K562 (cell line): ENCODE measurements around the gene GRIN1. TPM values are rescaled to one million over a fixed set of nuclear protein-coding genes. Genes with fewer than 3 reads are reported as not detected.

Source experiments
- JUN ChIP-seq, 2 experiments: sonication (generic) in 1 of 2; formaldehyde crosslinking in 1 of 2; IDR thresholded peaks; 2 replicates each; pipeline versions ENCODE4 v1.6.1 to v1.8.0; 2012 to 2022; ENCODE audit warnings: borderline replicate concordance in 2 of 2, mild to moderate bottlenecking in 2 of 2, improper control_type of control experiment in 1 of 2, low read depth in 1 of 2, low read length in 1 of 2, missing genetic modification reagents in 1 of 2
- KHSRP ChIP-seq: fragments of 450-650 bp; IDR thresholded peaks from 2 replicates; pipeline ENCODE4 v1.6.1; 2017
- KLF6 ChIP-seq: fragments of 250-450 bp; sonication (Bioruptor Pico); IDR thresholded peaks from 2 replicates; pipeline ENCODE4 v1.4.0; 2020; ENCODE audit warnings: mild to moderate bottlenecking, moderate library complexity, borderline replicate concordance
- MAFK ChIP-seq: IDR thresholded peaks from 2 replicates; pipeline ENCODE4 v1.6.1; 2011; ENCODE audit warnings: low read length, improper control_type of control experiment
- NFATC3 ChIP-seq: fragments of 450-650 bp; IDR thresholded peaks from 2 replicates; pipeline ENCODE4 v1.6.1; 2017; ENCODE audit warnings: mild to moderate bottlenecking
- NR4A1 ChIP-seq, 2 experiments: fragments of 250-450 bp in 1 of 2; fragments of 450-650 bp in 1 of 2; sonication (Bioruptor Pico) in 1 of 2; IDR thresholded peaks; 2 replicates each; pipeline versions ENCODE4 v1.4.0 to v1.6.1; 2016 to 2020; ENCODE audit warnings: mild to moderate bottlenecking in 2 of 2, missing compliant biosample characterization in 1 of 2, missing genetic modification characterization in 1 of 2, moderate library complexity in 1 of 2
- NUFIP1 ChIP-seq: fragments of 450-650 bp; IDR thresholded peaks from 2 replicates; pipeline ENCODE4 v1.6.1; 2018; ENCODE audit not compliant: partially characterized antibody
- PHB2 ChIP-seq: fragments of 450-650 bp; IDR thresholded peaks from 2 replicates; pipeline ENCODE4 v1.6.1; 2017; ENCODE audit warnings: low read depth
- PHF21A ChIP-seq: fragments of 450-650 bp; IDR thresholded peaks from 2 replicates; pipeline ENCODE4 v1.6.1; 2017; ENCODE audit warnings: low read depth, borderline replicate concordance
- PYGO2 ChIP-seq: fragments of 450-650 bp; IDR thresholded peaks from 2 replicates; pipeline ENCODE4 v1.6.1; 2016; ENCODE audit warnings: mild to moderate bottlenecking, missing genetic modification characterization, moderate library complexity, missing compliant biosample characterization
- TAF7 ChIP-seq: fragments of 450-650 bp; IDR thresholded peaks from 2 replicates; pipeline ENCODE4 v1.6.1; 2016; ENCODE audit warnings: missing genetic modification characterization, missing compliant biosample characterization
- ZNF224 ChIP-seq: sonication (generic); formaldehyde crosslinking; IDR thresholded peaks from 2 replicates; pipeline ENCODE4 v1.8.0; 2022; ENCODE audit warnings: mild to moderate bottlenecking, missing genetic modification reagents
- ZNF764 ChIP-seq: fragments of 250-450 bp; sonication (Bioruptor Pico); IDR thresholded peaks from 2 replicates; pipeline ENCODE4 v1.4.0; 2020; ENCODE audit warnings: low read depth, mild to moderate bottlenecking, moderate library complexity
- ZNF830 ChIP-seq: fragments of 250-450 bp; sonication (Bioruptor Pico); IDR thresholded peaks from 2 replicates; pipeline ENCODE4 v1.5.0; 2021; ENCODE audit warnings: mild to moderate bottlenecking
- polyA plus RNA-seq, 8 experiments: library from polyadenylated mRNA; depleted of rRNA in 4 of 8; stranded (reverse) in 5 of 8; unstranded in 3 of 8; fragments of >200 nt; fragmentation: Nextera tagmentation in 2 of 8; fragmentation: Illumina TruSeq in 1 of 8; extraction: Ambion mirVana in 2 of 8; extraction: Trizol in 1 of 8; gene quantifications; 2 replicates each; pipeline versions ENCODE4 v1.2.1 to v1.2.3, GENCODE V29; 2011 to 2014; ENCODE audit warnings: inconsistent platforms in 1 of 8, missing spikeins in 1 of 8
- total RNA-seq, 7 experiments: library from RNA; depleted of rRNA in 6 of 7; stranded (reverse); fragments of >200 nt in 6 of 7; fragmentation: Illumina TruSeq in 2 of 7; extraction: Trizol in 2 of 7; gene quantifications; 2 replicates each; pipeline versions ENCODE4 v1.2.1 to v1.2.3, GENCODE V29; 2011 to 2021; ENCODE audit warnings: low replicate concordance in 1 of 7
- TF ChIP-seq, protein P1 (sequence below): sonication (generic); formaldehyde crosslinking; IDR thresholded peaks from 2 replicates; pipeline ENCODE4 v1.8.0; 2023; ENCODE audit warnings: mild to moderate bottlenecking, missing genetic modification reagents
- TF ChIP-seq, protein P2 (sequence below): fragments of 450-650 bp; IDR thresholded peaks from one replicate; pipeline ENCODE4 v1.6.1; 2018; ENCODE audit warnings: mild to moderate bottlenecking, moderate library complexity; ENCODE audit not compliant: partially characterized antibody
- TF ChIP-seq, protein P3 (sequence below): fragments of 450-650 bp; IDR thresholded peaks from 2 replicates; pipeline ENCODE4 v1.6.1; 2016; ENCODE audit warnings: low read depth

The GRIN1 gene
- total and polyA plus RNA-seq, 9 of the 15 experiments (the other 6 are each of a cell fraction or from before 2014, with no cell fraction given), result 0.03 to 0.35 (median 0.16) TPM; not detected in 6

DNA sequence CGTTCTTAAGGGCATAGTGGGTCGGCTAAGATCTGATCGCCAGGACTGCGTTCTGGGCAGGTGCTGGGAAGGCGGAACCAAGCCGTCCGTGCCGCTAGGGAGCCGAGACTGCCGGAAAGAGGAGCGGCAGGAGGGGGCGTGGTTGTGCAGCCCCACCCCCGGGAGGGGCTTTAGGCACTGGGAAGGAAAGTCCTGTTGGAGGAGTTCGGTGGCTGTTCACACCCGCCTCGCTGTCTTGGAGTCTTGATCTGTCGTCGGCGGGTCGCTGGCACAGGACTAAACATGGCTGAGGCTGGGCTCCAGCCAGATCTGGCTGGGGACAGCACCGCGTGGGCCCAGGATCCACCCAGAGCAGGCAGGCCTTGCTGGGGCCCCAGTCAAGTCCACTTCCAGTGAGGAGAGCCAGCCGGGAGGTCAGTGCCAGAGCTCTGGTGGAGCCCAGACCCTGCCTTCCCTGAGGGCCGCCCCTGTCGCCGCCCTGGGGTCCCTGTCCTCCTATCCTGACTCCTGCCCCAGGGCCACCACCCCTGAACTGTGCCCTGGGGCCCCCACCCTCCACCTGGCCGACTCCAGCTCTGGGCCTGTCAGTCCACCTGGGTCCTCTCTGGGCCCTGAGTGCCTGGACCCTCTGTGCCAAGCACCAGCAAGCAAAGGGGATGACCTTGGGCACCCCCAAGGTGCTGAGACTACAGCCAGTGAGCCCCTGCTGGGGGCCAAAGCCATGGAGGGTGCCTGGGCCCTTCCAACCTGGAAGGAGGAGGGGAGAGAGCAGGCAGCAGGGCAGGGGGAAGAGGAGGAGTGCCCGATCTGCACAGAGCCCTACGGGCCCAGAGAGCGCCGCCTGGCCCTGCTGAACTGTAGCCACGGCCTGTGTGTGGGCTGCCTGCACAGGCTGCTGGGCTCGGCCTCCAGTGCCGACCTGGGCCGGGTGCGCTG is 78.6 kb downstream of the GRIN1 start (continued):
- TF ChIP-seq KLF6 (CRISPR knock-in tag), result no peak
- no peak for TF ChIP-seq ZNF224 (CRISPR knock-in tag)
- TF ChIP-seq PHB2, result no peak
- TF ChIP-seq MAFK, result no peak
- no peak for TF ChIP-seq NR4A1 (CRISPR knock-in tag; IDR thresholded peaks at IDR 0.05)
- no peak for TF ChIP-seq NR4A1 (tag; IDR thresholded peaks at IDR 0.05)
- TF ChIP-seq, protein P1, sequence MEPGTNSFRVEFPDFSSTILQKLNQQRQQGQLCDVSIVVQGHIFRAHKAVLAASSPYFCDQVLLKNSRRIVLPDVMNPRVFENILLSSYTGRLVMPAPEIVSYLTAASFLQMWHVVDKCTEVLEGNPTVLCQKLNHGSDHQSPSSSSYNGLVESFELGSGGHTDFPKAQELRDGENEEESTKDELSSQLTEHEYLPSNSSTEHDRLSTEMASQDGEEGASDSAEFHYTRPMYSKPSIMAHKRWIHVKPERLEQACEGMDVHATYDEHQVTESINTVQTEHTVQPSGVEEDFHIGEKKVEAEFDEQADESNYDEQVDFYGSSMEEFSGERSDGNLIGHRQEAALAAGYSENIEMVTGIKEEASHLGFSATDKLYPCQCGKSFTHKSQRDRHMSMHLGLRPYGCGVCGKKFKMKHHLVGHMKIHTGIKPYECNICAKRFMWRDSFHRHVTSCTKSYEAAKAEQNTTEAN (CRISPR knock-in tag), result no peak
- TF ChIP-seq NUFIP1, result no peak
- no peak for TF ChIP-seq KHSRP
- no peak for TF ChIP-seq ZNF764 (CRISPR knock-in tag)
- TF ChIP-seq ZNF830 (CRISPR knock-in tag), result no peak
- TF ChIP-seq, protein P2, sequence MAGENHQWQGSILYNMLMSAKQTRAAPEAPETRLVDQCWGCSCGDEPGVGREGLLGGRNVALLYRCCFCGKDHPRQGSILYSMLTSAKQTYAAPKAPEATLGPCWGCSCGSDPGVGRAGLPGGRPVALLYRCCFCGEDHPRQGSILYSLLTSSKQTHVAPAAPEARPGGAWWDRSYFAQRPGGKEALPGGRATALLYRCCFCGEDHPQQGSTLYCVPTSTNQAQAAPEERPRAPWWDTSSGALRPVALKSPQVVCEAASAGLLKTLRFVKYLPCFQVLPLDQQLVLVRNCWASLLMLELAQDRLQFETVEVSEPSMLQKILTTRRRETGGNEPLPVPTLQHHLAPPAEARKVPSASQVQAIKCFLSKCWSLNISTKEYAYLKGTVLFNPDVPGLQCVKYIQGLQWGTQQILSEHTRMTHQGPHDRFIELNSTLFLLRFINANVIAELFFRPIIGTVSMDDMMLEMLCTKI, result no peak
- no peak for TF ChIP-seq PHF21A
- TF ChIP-seq TAF7, result no peak
- TF ChIP-seq, protein P3, sequence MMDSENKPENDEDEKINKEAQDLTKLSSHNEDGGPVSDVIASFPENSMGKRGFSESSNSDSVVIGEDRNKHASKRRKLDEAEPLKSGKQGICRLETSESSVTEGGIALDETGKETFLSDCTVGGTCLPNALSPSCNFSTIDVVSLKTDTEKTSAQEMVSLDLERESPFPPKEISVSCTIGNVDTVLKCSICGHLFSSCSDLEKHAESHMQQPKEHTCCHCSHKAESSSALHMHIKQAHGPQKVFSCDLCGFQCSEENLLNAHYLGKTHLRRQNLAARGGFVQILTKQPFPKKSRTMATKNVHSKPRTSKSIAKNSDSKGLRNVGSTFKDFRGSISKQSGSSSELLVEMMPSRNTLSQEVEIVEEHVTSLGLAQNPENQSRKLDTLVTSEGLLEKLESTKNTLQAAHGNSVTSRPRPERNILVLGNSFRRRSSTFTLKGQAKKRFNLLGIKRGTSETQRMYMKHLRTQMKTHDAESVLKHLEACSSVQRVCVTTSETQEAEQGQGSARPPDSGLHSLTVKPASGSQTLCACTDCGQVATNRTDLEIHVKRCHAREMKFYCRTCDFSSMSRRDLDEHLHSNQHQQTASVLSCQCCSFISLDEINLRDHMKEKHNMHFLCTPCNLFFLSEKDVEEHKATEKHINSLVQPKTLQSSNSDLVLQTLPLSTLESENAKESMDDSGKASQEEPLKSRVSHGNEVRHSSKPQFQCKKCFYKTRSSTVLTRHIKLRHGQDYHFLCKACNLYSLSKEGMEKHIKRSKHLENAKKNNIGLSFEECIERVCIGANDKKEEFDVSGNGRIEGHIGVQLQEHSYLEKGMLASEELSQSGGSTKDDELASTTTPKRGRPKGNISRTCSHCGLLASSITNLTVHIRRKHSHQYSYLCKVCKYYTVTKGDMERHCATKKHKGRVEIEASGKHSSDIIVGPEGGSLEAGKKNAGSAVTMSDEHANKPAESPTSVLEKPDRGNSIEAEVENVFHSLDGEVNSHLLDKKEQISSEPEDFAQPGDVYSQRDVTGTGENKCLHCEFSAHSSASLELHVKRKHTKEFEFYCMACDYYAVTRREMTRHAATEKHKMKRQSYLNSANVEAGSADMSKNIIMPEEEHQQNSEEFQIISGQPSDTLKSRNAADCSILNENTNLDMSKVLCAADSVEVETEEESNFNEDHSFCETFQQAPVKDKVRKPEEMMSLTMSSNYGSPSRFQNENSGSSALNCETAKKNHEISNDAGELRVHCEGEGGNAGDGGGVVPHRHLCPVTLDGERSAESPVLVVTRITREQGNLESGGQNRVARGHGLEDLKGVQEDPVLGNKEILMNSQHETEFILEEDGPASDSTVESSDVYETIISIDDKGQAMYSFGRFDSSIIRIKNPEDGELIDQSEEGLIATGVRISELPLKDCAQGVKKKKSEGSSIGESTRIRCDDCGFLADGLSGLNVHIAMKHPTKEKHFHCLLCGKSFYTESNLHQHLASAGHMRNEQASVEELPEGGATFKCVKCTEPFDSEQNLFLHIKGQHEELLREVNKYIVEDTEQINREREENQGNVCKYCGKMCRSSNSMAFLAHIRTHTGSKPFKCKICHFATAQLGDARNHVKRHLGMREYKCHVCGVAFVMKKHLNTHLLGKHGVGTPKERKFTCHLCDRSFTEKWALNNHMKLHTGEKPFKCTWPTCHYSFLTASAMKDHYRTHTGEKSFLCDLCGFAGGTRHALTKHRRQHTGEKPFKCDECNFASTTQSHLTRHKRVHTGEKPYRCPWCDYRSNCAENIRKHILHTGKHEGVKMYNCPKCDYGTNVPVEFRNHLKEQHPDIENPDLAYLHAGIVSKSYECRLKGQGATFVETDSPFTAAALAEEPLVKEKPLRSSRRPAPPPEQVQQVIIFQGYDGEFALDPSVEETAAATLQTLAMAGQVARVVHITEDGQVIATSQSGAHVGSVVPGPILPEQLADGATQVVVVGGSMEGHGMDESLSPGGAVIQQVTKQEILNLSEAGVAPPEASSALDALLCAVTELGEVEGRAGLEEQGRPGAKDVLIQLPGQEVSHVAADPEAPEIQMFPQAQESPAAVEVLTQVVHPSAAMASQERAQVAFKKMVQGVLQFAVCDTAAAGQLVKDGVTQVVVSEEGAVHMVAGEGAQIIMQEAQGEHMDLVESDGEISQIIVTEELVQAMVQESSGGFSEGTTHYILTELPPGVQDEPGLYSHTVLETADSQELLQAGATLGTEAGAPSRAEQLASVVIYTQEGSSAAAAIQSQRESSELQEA, result no peak
- no peak for TF ChIP-seq PYGO2 (tag)
- no peak for TF ChIP-seq JUN (IDR thresholded peaks at IDR 0.05; ENCODE audit: borderline replicate concordance, low read depth, low read length)
- no peak for TF ChIP-seq JUN (CRISPR knock-in tag; IDR thresholded peaks at IDR 0.05; ENCODE audit: borderline replicate concordance)
- no peak for TF ChIP-seq NFATC3
